Tibial nerve (tissue), 4 donors: ENCODE data around the gene IL6. TPM values are rescaled to one million over a fixed set of nuclear protein-coding genes. Genes with fewer than 3 reads are reported as not detected.

Experiments used
- DNase-seq, 2 donors: peaks; one replicate each; pipeline ENCODE4 v3.0.0-alpha.2; 2019; ENCODE audit warnings: low spot score in 2 of 2
- H3K27ac ChIP-seq, 4 donors: fragments of 200-600 bp; sonication (generic) in 3 of 4; one replicate each; pipeline ENCODE4 v1.5.1; 2017 to 2019; ENCODE audit warnings: mild to moderate bottlenecking in 1 of 4
- H3K27me3 ChIP-seq, 2 donors: fragments of 200-600 bp; sonication (generic) in 1 of 2; one replicate each; pipeline versions ENCODE4 v1.5.1 to v1.6.0; 2017 to 2019
- H3K36me3 ChIP-seq, 3 donors: fragments of 200-600 bp; sonication (generic); one replicate each; pipeline ENCODE4 v1.5.1; 2018 to 2019
- H3K4me1 ChIP-seq, 4 donors: fragments of 200-600 bp; sonication (generic) in 3 of 4; one replicate each; pipeline ENCODE4 v1.5.1; 2017 to 2019
- H3K4me3 ChIP-seq, 4 donors: fragments of 200-600 bp; sonication (generic) in 3 of 4; one replicate each; pipeline ENCODE4 v1.5.1; 2017 to 2019; ENCODE audit warnings: mild to moderate bottlenecking in 1 of 4, moderate library complexity in 1 of 4
- H3K9me3 ChIP-seq, 4 donors: fragments of 200-600 bp; sonication (generic) in 3 of 4; one replicate each; pipeline ENCODE4 v1.5.1; 2017 to 2019
- EP300 ChIP-seq, 2 donors: sonication (generic); formaldehyde crosslinking; IDR thresholded peaks; one replicate each; pipeline ENCODE4 v1.6.1; 2017; ENCODE audit warnings: antibody characterized with exemption in 2 of 2, mild to moderate bottlenecking in 1 of 2
- POLR2A ChIP-seq, 2 donors: fragments of 450-650 bp; IDR thresholded peaks; one replicate each; pipeline ENCODE4 v1.6.1; 2017; ENCODE audit warnings: antibody characterized with exemption in 2 of 2, mild to moderate bottlenecking in 2 of 2, moderate library complexity in 2 of 2
- WGBS, 2 donors: methylation state at CpG; one replicate each; pipeline ENCODE4 v1.1.5; 2018; 5-methylcytosine and 5-hydroxymethylcytosine counted together
- total RNA-seq, 4 donors: library from RNA; depleted of rRNA; stranded (reverse); fragments of >200 nt; gene quantifications; one replicate each; pipeline ENCODE4 v1.1.0, GENCODE V29; 2016
- TF ChIP-seq, protein P1 (sequence below), 5 experiments: fragments of 200-600 bp in 3 of 5; fragments of 450-650 bp in 2 of 5; sonication (generic) in 3 of 5; IDR thresholded peaks; one replicate each; pipeline ENCODE4 v1.5.1; 2016 to 2019; ENCODE audit warnings: antibody characterized with exemption in 5 of 5, mild to moderate bottlenecking in 3 of 5, moderate library complexity in 2 of 5

Gene IL6
- total RNA-seq, 4 donors from 2014 or later: 3.3 to 16.4 (median 6.3) TPM; not detected in 1

DNA sequence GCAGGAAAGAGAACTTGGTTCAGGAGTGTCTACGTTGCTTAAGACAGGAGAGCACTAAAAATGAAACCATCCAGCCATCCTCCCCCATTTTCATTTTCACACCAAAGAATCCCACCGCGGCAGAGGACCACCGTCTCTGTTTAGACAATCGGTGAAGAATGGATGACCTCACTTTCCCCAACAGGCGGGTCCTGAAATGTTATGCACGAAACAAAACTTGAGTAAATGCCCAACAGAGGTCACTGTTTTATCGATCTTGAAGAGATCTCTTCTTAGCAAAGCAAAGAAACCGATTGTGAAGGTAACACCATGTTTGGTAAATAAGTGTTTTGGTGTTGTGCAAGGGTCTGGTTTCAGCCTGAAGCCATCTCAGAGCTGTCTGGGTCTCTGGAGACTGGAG, 1.4 kb upstream of the IL6 start:
- Histone ChIP-seq H3K27me3 (no peaks in the 10 kb centered on the region), H3K9me3 (no peaks in the 10 kb centered on the region), H3K4me3 (peak overlapping the region in 1 of 4 donors; percentile 22), H3K27ac (peak overlapping the region in 1 of 4 donors; percentile 83), H3K36me3 (no peaks in the 10 kb centered on the region), H3K4me1 (peaks cover 0 to 71% (median 31%) of the 10 kb centered on the region in 4 donors)
- WGBS, 2 donors: 27 to 43% methylated on average over 9 of the region's 9 CpGs
- no peak for TF ChIP-seq EP300 (IDR thresholded peaks at IDR 0.05)
- TF ChIP-seq, protein P1, sequence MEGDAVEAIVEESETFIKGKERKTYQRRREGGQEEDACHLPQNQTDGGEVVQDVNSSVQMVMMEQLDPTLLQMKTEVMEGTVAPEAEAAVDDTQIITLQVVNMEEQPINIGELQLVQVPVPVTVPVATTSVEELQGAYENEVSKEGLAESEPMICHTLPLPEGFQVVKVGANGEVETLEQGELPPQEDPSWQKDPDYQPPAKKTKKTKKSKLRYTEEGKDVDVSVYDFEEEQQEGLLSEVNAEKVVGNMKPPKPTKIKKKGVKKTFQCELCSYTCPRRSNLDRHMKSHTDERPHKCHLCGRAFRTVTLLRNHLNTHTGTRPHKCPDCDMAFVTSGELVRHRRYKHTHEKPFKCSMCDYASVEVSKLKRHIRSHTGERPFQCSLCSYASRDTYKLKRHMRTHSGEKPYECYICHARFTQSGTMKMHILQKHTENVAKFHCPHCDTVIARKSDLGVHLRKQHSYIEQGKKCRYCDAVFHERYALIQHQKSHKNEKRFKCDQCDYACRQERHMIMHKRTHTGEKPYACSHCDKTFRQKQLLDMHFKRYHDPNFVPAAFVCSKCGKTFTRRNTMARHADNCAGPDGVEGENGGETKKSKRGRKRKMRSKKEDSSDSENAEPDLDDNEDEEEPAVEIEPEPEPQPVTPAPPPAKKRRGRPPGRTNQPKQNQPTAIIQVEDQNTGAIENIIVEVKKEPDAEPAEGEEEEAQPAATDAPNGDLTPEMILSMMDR (IDR thresholded peaks at IDR 0.05): peak in 1 of 5 experiments; percentile 10
- DNase-seq: no peak

DNA sequence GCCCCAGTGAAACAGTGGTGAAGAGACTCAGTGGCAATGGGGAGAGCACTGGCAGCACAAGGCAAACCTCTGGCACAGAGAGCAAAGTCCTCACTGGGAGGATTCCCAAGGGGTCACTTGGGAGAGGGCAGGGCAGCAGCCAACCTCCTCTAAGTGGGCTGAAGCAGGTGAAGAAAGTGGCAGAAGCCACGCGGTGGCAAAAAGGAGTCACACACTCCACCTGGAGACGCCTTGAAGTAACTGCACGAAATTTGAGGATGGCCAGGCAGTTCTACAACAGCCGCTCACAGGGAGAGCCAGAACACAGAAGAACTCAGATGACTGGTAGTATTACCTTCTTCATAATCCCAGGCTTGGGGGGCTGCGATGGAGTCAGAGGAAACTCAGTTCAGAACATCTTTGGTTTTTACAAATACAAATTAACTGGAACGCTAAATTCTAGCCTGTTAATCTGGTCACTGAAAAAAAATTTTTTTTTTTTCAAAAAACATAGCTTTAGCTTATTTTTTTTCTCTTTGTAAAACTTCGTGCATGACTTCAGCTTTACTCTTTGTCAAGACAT, 574 bp upstream of the IL6 start:
- peaks cover 0 to 71% (median 29%) of the 10 kb centered on the region in 4 donors for H3K4me1 ChIP-seq
- TF ChIP-seq EP300 (IDR thresholded peaks at IDR 0.05): no peak
- TF ChIP-seq, protein P1 (IDR thresholded peaks at IDR 0.05): peak; percentile 25 to 68 (median 54)
- peak in 1 of 2 donors; percentile 43 for DNase-seq
- peak overlapping the region in 2 of 4 donors; percentile 28 to 48 for H3K4me3 ChIP-seq
- H3K27ac ChIP-seq: peak overlapping the region in 2 of 4 donors; percentile 81 to 83
- WGBS, 2 donors: 15 to 32% methylated on average over 8 of the region's 8 CpGs
- H3K9me3 ChIP-seq: no peaks in the 10 kb centered on the region
- H3K36me3 ChIP-seq: no peaks in the 10 kb centered on the region
- H3K27me3 ChIP-seq: no peaks in the 10 kb centered on the region

DNA sequence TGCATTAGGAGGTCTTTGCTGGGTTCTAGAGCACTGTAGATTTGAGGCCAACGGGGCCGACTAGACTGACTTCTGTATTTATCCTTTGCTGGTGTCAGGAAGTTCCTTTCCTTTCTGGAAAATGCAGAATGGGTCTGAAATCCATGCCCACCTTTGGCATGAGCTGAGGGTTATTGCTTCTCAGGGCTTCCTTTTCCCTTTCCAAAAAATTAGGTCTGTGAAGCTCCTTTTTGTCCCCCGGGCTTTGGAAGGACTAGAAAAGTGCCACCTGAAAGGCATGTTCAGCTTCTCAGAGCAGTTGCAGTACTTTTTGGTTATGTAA, 675 bp downstream of the IL6 start:
- TF ChIP-seq POLR2A (IDR thresholded peaks at IDR 0.05): no peak
- TF ChIP-seq EP300 (IDR thresholded peaks at IDR 0.05): no peak
- TF ChIP-seq, protein P1 (IDR thresholded peaks at IDR 0.05): no peak
- Histone ChIP-seq H3K9me3 (no peaks in the 10 kb centered on the region), H3K27me3 (no peaks in the 10 kb centered on the region), H3K36me3 (no peaks in the 10 kb centered on the region), H3K4me1 (peaks cover 0 to 63% (median 29%) of the 10 kb centered on the region in 4 donors), H3K27ac (peak overlapping the region in 3 of 4 donors; percentile 37 to 83 (median 81)), H3K4me3 (peak overlapping the region in 2 of 4 donors; percentile 48 to 52)
- DNase-seq: no peak
- 58 to 65% methylated on average over 3 of the region's 3 CpGs for WGBS, 2 donors

DNA sequence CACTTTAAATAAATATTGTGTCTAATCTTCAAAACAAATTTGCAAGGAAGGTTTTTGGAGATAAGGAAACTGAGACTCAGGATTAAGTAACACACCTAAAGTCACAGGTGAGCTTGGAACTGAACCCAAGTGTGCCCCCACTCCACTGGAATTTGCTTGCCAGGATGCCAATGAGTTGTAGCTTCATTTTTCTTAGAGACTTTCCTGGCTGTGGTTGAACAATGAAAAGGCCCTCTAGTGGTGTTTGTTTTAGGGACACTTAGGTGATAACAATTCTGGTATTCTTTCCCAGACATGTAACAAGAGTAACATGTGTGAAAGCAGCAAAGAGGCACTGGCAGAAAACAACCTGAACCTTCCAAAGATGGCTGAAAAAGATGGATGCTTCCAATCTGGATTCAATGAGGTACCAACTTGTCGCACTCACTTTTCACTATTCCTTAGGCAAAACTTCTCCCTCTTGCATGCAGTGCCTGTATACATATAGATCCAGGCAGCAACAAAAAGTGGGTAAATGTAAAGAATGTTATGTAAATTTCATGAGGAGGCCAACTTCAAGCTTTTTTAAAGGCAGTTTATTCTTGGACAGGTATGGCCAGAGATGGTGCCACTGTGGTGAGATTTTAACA, 1.5 kb downstream of the IL6 start:
- Histone ChIP-seq H3K36me3 (no peaks in the 10 kb centered on the region), H3K4me1 (peaks cover 0 to 56% (median 24%) of the 10 kb centered on the region in 4 donors), H3K27me3 (no peaks in the 10 kb centered on the region), H3K4me3 (no peak overlapping the region), H3K27ac (no peak overlapping the region), H3K9me3 (no peaks in the 10 kb centered on the region)
- WGBS, 2 donors: 84 to 100% methylated on average over 1 of the region's 1 CpG
- DNase-seq: no peak
- TF ChIP-seq, protein P1 (IDR thresholded peaks at IDR 0.05): peak in 3 of 5 experiments; percentile 21 to 26 (median 25)
- no peak for TF ChIP-seq POLR2A (IDR thresholded peaks at IDR 0.05)
- no peak for TF ChIP-seq EP300 (IDR thresholded peaks at IDR 0.05)

DNA sequence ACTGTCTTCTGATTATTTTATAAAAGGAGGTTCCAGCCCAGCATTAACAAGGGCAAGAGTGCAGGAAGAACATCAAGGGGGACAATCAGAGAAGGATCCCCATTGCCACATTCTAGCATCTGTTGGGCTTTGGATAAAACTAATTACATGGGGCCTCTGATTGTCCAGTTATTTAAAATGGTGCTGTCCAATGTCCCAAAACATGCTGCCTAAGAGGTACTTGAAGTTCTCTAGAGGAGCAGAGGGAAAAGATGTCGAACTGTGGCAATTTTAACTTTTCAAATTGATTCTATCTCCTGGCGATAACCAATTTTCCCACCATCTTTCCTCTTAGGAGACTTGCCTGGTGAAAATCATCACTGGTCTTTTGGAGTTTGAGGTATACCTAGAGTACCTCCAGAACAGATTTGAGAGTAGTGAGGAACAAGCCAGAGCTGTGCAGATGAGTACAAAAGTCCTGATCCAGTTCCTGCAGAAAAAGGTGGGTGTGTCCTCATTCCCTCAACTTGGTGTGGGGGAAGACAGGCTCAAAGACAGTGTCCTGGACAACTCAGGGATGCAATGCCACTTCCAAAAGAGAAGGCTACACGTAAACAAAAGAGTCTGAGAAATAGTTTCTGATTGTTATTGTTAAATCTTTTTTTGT, 2.3 kb downstream of the IL6 start:
- Histone ChIP-seq H3K4me1 (peaks cover 0 to 48% (median 20%) of the 10 kb centered on the region in 4 donors), H3K27ac (no peak overlapping the region), H3K27me3 (no peaks in the 10 kb centered on the region), H3K9me3 (no peaks in the 10 kb centered on the region), H3K36me3 (no peaks in the 10 kb centered on the region), H3K4me3 (no peak overlapping the region)
- TF ChIP-seq EP300 (IDR thresholded peaks at IDR 0.05) (no peak), POLR2A (IDR thresholded peaks at IDR 0.05) (no peak)
- TF ChIP-seq, protein P1 (IDR thresholded peaks at IDR 0.05): no peak
- no peak for DNase-seq
- WGBS, 2 donors: 94% methylated on average over 3 of the region's 3 CpGs
